GM13976 (cell line): Measurements from ENCODE around the gene CUL2.
"Not testable (repeated sequence)": the region's sequence is repeated elsewhere in the genome, so short reads cannot be mapped to it uniquely, and the experiment has no call there.

ENCODE experiments used
- DNase-seq: peaks from one replicate; pipeline ENCODE4 v3.0.0; 2012; ENCODE audit warnings: low spot score
- in situ Hi-C: fragments of 300-500 bp; cut with MboI; formaldehyde crosslinking; loops from one replicate; pipeline ENCODE4 v1.12.0; 2022; ENCODE audit warnings: low sequenced_read_pairs, mixed read lengths, inconsistent platforms; ENCODE audit not compliant: unreplicated experiment
- TF ChIP-seq, protein P1 (sequence below): IDR thresholded peaks from 2 replicates; pipeline ENCODE4 v1.5.1; 2012; ENCODE audit warnings: borderline replicate concordance, mild to moderate bottlenecking; ENCODE audit not compliant: insufficient read depth; ENCODE audit errors: extremely low read depth, missing control alignments, control extremely low read depth

CUL2 gene

GRCh38 chr10:34978080-34978479 is 112.1 kb downstream of the CUL2 start:
- in situ Hi-C loops, result no loop called here
- DNase-seq, result no peak
- TF ChIP-seq, protein P1, sequence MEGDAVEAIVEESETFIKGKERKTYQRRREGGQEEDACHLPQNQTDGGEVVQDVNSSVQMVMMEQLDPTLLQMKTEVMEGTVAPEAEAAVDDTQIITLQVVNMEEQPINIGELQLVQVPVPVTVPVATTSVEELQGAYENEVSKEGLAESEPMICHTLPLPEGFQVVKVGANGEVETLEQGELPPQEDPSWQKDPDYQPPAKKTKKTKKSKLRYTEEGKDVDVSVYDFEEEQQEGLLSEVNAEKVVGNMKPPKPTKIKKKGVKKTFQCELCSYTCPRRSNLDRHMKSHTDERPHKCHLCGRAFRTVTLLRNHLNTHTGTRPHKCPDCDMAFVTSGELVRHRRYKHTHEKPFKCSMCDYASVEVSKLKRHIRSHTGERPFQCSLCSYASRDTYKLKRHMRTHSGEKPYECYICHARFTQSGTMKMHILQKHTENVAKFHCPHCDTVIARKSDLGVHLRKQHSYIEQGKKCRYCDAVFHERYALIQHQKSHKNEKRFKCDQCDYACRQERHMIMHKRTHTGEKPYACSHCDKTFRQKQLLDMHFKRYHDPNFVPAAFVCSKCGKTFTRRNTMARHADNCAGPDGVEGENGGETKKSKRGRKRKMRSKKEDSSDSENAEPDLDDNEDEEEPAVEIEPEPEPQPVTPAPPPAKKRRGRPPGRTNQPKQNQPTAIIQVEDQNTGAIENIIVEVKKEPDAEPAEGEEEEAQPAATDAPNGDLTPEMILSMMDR, result no peak

GRCh38 chr10:34976380-34976910 is 113.7 kb downstream of the CUL2 start:
- DNase-seq, in situ Hi-C loops: not testable (repeated sequence)

DNA sequence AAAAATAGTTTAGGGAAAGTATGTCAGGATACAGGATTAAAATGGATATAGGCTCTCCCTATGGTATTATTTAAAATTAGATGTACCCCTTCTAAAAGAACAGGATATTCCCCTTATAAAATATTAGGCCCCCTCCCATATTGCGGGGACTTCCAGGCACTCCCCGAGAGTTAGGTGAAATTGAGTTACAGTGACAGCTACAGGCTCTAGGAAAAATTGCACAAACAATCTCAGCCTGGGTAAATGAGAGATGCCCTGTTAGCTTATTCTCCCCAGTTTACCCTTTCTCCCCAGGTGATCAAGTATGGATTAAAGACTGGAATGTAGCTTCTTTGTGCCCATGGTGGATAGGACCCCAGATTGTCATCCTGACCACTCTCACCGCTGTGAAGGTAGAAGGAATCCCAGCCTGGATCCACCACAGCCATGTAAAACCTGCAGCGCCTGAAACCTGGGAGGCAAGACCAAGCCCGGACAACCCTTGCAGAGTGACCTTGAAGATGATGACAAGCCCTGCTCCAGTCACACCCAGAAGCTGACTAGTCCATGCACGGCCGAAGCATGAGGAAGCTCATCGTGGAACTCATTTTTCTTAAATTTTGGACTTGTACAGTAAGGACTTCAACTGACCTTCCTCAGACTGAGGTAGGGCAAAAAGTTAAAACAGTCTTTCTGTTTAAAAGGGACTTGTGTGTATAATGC is 115.6 kb downstream of the CUL2 start:
- in situ Hi-C loops, DNase-seq: not testable (repeated sequence)

GRCh38 chr10:34973757-34974156 is 116.4 kb downstream of the CUL2 start:
- in situ Hi-C loops, result not testable (repeated sequence)

GRCh38 chr10:34973121-34973520 is 117.0 kb downstream of the CUL2 start:
- in situ Hi-C loops, DNase-seq: not testable (repeated sequence)

More at GRCh38 chr10:34973757-34974156, 116.4 kb downstream of the CUL2 start:
- not testable (repeated sequence) for DNase-seq

DNA sequence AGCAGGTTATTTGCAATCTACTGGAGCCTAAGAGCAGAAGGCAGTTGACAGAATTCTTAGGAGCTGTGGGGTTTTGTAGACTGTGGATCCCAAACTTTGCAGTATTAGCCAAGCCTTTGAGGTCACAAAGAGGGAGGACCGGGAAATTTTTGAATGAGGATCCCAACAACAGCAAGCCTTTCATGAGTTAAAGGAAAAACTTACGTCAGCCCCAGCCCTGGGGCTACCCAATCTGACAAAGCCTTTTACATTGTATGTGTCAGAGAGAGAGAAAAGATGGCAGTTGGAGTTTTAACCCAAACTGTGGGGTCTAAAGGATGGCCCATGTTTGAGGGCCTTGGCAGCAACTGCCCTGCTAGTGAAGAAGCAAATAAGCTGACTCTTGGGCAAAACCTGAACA is 117.5 kb downstream of the CUL2 start:
- DNase-seq, in situ Hi-C loops: not testable (repeated sequence)

DNA sequence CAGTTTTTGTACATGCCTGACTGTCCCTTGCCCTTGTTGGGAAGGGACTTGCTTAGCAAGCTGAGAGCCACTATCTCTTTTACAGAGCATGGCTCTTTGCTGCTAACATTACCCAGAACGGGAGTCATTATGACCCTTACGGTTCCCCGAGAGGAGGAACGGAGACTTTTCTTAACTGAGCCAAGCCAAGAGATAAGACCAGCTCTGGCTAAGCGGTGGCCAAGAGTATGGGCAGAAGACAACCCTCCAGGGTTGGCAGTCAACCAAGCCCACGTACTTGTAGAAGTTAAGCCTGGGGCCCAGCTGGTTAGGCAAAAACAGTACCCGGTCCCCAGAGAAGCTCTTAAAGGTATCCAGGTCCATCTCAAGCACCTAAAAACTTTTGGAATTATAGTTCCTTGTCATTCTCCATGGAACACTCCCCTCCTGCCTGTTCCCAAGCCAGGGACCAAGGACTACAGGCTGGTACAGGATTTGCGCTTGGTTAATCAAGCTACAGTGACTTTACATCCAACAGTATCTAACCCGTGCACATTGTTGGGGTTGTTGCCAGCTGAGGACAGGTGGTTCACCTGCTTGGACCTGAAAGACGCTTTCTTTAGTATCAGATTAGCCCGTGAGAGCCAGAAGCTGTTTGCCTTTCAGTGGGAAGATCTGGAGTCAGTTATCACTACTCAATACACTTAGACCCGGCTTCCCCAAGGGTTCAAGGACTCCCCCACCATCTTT is 118.4 kb downstream of the CUL2 start:
- in situ Hi-C loops, DNase-seq: not testable (repeated sequence)

GRCh38 chr10:34969171-34969570 is 121.0 kb downstream of the CUL2 start:
- TF ChIP-seq, protein P1, result no peak
- in situ Hi-C loops, result no loop called here

GRCh38 chr10:34967335-34967880 is 122.7 kb downstream of the CUL2 start:
- in situ Hi-C loops, result no loop called here
- TF ChIP-seq, protein P1, result no peak
- DNase-seq, result no peak

More at GRCh38 chr10:34969171-34969570, 121.0 kb downstream of the CUL2 start:
- DNase-seq, result no peak

DNA sequence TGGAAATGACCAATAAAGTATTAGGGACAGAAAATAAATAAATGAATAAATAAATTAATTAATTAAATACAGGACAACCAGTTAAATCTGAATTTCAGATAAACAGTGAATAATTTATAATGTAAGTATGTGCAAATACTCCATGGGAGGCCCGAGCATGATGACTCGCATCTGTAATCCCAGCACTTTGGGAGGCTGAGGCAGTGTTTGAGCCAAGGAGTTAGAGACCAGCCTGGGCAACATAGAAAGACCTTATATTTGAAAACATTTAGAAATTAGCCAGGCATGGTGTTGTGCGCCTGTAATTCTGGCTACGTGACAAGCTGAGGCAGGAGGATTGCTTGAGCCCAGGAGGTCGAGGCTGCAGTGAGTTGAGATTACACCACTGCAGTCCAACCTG is 123.7 kb downstream of the CUL2 start:
- in situ Hi-C loops, result no loop called here
- TF ChIP-seq, protein P1, result no peak
- no peak for DNase-seq
